ENCODE results near the gene SPTB.

The SPTB gene

GRCh38 chr14:64778104-64778754, 101.5 kb downstream of the SPTB start:
- no peak for DNase-seq (ENCODE audit: low read depth, low spot score)
- TF ChIP-seq, protein P1, sequence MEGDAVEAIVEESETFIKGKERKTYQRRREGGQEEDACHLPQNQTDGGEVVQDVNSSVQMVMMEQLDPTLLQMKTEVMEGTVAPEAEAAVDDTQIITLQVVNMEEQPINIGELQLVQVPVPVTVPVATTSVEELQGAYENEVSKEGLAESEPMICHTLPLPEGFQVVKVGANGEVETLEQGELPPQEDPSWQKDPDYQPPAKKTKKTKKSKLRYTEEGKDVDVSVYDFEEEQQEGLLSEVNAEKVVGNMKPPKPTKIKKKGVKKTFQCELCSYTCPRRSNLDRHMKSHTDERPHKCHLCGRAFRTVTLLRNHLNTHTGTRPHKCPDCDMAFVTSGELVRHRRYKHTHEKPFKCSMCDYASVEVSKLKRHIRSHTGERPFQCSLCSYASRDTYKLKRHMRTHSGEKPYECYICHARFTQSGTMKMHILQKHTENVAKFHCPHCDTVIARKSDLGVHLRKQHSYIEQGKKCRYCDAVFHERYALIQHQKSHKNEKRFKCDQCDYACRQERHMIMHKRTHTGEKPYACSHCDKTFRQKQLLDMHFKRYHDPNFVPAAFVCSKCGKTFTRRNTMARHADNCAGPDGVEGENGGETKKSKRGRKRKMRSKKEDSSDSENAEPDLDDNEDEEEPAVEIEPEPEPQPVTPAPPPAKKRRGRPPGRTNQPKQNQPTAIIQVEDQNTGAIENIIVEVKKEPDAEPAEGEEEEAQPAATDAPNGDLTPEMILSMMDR (IDR thresholded peaks at IDR 0.05; ENCODE audit: low read depth, low read length), result no peak
- no peak overlapping the region for H3K4me3 ChIP-seq (ENCODE audit: low read depth, low read length)
- in situ Hi-C loops (cut with HindIII; ENCODE audit: low sequenced_read_pairs), result loop anchor here (25.0 kb wide), 1 partner anchor 109 kb away; the partner anchor contains the start of gene SPTB

DNA sequence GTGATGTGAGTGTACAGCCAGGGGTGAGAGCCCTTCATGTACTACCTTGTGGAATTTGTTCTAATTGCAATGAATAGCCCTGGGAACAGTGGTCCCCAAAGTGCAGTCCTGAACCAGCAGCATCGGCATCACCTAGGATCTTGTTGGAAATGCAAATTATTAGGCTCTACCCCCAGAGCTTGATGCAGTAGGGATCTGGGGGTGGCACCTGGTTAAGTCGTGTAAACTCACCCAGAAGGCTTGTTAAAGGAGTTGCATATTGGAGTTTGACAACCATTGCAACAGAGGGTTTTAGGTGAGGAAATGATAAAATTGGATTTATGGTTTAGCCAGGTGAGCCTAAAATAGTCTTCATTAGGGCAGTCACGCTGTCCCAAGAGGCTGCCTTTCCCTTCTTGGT, 102.2 kb downstream of the SPTB start:
- no peak for DNase-seq (ENCODE audit: low read depth, low spot score)
- H3K4me3 ChIP-seq (ENCODE audit: low read depth, low read length), result no peak overlapping the region
- in situ Hi-C loops (cut with HindIII; ENCODE audit: low sequenced_read_pairs), result loop anchor here (25.0 kb wide), 1 partner anchor 110 kb away; the partner anchor contains the start of gene SPTB
- TF ChIP-seq, protein P1 (IDR thresholded peaks at IDR 0.05; ENCODE audit: low read depth, low read length), result no peak

DNA sequence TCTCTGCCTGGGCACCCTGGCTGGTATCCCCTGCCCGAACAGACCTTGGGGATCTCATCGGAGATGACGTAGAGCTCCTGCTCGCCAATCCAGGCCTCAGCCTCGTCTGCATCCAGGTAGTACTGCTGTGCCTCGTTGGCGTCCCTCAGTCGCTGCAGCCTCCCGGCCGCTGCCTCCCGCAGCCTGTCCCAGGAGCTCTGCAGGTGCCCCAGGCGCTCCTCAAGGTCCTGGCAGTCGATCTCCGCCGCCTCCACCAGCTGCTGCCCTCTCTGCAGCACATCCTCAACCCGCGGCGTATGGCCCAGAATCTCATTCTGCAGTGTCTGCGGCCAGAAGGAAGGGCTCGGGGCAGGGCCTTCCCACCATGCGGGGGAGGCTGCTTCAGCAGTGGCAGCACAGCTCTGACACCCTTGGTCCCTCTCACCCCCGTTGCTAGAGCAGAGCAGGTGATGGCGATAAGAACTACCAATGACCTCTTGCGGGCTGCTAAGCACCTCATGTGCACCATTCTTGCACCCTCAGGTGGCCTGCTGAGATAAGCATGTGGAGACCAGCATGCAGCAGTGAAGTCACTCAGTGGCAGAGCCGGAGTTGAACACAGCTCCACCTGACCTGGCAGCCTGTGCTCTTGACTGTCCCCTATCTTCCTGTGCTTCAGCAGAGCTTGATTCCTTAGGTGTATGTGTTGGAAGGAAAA, 104.5 kb downstream of the SPTB start:
- in situ Hi-C loops (cut with HindIII; ENCODE audit: low sequenced_read_pairs), result loop anchor here (25.0 kb wide), 1 partner anchor 112 kb away; the partner anchor contains the start of gene SPTB
- H3K4me3 ChIP-seq (ENCODE audit: low read depth, low read length), result no peak overlapping the region
- TF ChIP-seq, protein P1 (IDR thresholded peaks at IDR 0.05; ENCODE audit: low read depth, low read length), result no peak
- DNase-seq (ENCODE audit: low read depth, low spot score), result no peak

DNA sequence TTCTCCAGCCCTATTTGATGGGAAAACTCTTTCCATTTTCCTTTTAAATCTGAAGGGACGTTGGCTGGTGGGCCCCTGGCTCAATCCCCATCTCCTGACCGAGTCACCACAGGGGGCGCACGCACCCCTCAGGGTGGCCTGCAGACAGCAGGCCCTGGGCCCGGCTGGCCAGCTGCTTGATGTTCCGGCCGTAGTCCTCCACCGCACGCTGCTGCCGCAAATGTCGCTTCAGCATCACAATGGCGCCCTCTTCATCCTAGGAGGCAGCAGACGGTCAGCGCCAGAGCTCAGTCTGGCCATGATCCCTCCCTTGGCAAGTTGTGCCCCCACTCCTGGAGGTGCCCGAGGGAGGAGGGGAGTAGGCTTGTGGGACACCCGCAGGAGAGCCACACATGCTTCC, 105.4 kb downstream of the SPTB start:
- TF ChIP-seq, protein P1 (IDR thresholded peaks at IDR 0.05; ENCODE audit: low read depth, low read length), result no peak
- DNase-seq (ENCODE audit: low read depth, low spot score), result no peak
- in situ Hi-C loops (cut with HindIII; ENCODE audit: low sequenced_read_pairs), result no loop called here
- H3K4me3 ChIP-seq (ENCODE audit: low read depth, low read length), result no peak overlapping the region

- DNase-seq (ENCODE audit: low read depth, low spot score), result no peak
- TF ChIP-seq, protein P1 (IDR thresholded peaks at IDR 0.05; ENCODE audit: low read depth, low read length), result no peak
- H3K4me3 ChIP-seq (ENCODE audit: low read depth, low read length), result no peak overlapping the region
- in situ Hi-C loops (cut with HindIII; ENCODE audit: low sequenced_read_pairs), result no loop called here
Observed at GRCh38 chr14:64773577-64773976, 106.1 kb downstream of the SPTB start.

- in situ Hi-C loops (cut with HindIII; ENCODE audit: low sequenced_read_pairs), result no loop called here
- no peak overlapping the region for H3K4me3 ChIP-seq (ENCODE audit: low read depth, low read length)
- no peak for DNase-seq (ENCODE audit: low read depth, low spot score)
- TF ChIP-seq, protein P1 (IDR thresholded peaks at IDR 0.05; ENCODE audit: low read depth, low read length), result no peak
Observed at GRCh38 chr14:64773046-64773445, 106.7 kb downstream of the SPTB start.

Measured in astrocyte of the spinal cord (primary cell).